ENCODE data around the gene C1orf159.

The C1orf159 gene

DNA sequence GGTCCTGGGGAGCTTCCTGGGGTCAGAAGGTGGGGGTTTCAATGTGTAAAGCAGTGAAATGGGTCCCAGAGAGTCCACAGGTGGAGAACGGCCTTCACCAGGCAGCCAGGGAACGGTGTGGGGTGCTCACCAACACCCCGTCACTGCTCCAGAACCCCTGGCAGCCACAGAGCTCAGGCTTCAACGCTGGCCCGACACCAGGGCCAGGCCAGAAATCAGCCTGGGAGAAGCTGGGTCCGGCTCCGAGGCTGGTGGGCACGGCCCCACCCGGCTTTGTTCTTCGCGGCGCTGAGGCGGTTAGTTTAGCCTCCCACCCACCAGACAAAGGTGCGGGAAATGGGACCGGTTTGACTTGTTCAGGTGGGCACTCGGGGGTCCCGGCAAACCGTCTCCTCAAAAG lies 24.8 kb upstream of the C1orf159 start:
- Histone ChIP-seq H3K27ac (no peak overlapping the region), H3K36me3 (ENCODE audit: control insufficient read depth, insufficient read depth, low read length) (no peaks in the 10 kb centered on the region), H3K4me3 (ENCODE audit: low read depth, low read length) (no peak overlapping the region), H3K79me2 (no peaks in the 10 kb centered on the region), H2AFZ (no peak overlapping the region), H3K4me1 (no peaks in the 10 kb centered on the region), H3K4me2 (ENCODE audit: low read length) (no peak overlapping the region), H3K27me3 (ENCODE audit: control insufficient read depth, insufficient read depth, low read length) (no peaks in the 10 kb centered on the region), H3K9ac (no peak overlapping the region), H3K9me3 (ENCODE audit: control insufficient read depth, low read length) (no peaks in the 10 kb centered on the region)
- TF ChIP-seq, protein P1, sequence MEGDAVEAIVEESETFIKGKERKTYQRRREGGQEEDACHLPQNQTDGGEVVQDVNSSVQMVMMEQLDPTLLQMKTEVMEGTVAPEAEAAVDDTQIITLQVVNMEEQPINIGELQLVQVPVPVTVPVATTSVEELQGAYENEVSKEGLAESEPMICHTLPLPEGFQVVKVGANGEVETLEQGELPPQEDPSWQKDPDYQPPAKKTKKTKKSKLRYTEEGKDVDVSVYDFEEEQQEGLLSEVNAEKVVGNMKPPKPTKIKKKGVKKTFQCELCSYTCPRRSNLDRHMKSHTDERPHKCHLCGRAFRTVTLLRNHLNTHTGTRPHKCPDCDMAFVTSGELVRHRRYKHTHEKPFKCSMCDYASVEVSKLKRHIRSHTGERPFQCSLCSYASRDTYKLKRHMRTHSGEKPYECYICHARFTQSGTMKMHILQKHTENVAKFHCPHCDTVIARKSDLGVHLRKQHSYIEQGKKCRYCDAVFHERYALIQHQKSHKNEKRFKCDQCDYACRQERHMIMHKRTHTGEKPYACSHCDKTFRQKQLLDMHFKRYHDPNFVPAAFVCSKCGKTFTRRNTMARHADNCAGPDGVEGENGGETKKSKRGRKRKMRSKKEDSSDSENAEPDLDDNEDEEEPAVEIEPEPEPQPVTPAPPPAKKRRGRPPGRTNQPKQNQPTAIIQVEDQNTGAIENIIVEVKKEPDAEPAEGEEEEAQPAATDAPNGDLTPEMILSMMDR (IDR thresholded peaks at IDR 0.05), result no peak

DNA sequence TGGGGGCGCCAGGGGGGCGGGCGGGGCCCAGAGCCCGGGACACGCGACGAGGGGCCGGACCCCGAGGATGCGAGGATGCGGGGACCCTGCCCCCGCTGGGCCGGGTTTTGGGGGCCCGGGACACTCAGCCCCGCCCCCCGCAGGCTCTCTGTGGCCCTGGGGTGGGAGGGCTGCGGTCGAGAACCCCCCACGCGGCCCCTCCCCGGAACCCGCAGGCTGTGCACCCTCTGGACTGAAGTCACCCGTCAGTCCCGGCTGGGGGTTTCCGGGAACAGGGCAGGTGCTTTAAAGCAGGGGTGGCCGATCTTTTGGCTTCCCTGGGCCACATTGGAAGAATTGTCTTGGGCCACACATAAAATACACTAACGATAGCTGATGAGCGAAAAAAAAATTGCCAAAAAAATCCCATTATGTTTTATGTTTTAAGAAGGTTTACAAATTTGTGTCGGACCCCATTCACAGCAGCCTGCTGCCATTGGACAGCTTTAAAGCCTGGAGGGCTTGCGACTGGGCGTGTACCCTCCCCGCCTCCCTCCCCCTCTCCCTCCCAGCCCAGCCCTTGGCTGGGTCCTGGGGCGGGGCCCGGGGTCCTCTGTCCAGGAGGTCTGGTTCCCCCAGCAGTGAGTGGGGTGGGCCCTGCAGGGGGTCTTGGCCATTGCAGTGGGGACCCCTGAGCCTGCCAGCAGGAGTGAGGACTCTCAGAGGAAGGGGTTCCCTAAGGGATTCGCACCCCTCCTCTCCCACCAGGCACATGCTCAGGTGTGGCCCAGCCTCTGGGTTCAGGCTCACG lies 21.6 kb upstream of the C1orf159 start:
- H3K79me2 ChIP-seq, result no peaks in the 10 kb centered on the region
- no peaks in the 10 kb centered on the region for H3K4me1 ChIP-seq
- no peak overlapping the region for H2AFZ ChIP-seq
- no peak overlapping the region for H3K9ac ChIP-seq
- H3K4me3 ChIP-seq (ENCODE audit: low read depth, low read length), result no peak overlapping the region
- H3K36me3 ChIP-seq (ENCODE audit: control insufficient read depth, insufficient read depth, low read length), result no peaks in the 10 kb centered on the region
- TF ChIP-seq, protein P1 (IDR thresholded peaks at IDR 0.05), result no peak
- no peaks in the 10 kb centered on the region for H3K9me3 ChIP-seq (ENCODE audit: control insufficient read depth, low read length)
- H3K27ac ChIP-seq, result no peak overlapping the region
- no peak overlapping the region for H3K4me2 ChIP-seq (ENCODE audit: low read length)
- H3K27me3 ChIP-seq (ENCODE audit: control insufficient read depth, insufficient read depth, low read length), result no peaks in the 10 kb centered on the region

- H3K27ac ChIP-seq, result no peak overlapping the region
- H3K4me2 ChIP-seq (ENCODE audit: low read length), result no peak overlapping the region
- no peaks in the 10 kb centered on the region for H3K9me3 ChIP-seq (ENCODE audit: control insufficient read depth, low read length)
- no peak overlapping the region for H3K4me3 ChIP-seq (ENCODE audit: low read depth, low read length)
- H2AFZ ChIP-seq, result no peak overlapping the region
- H3K27me3 ChIP-seq (ENCODE audit: control insufficient read depth, insufficient read depth, low read length), result no peaks in the 10 kb centered on the region
- no peaks in the 10 kb centered on the region for H3K79me2 ChIP-seq
- TF ChIP-seq, protein P1 (IDR thresholded peaks at IDR 0.05), result no peak
- no peaks in the 10 kb centered on the region for H3K36me3 ChIP-seq (ENCODE audit: control insufficient read depth, insufficient read depth, low read length)
- no peaks in the 10 kb centered on the region for H3K4me1 ChIP-seq
- H3K9ac ChIP-seq, result no peak overlapping the region
These were observed 20.8 kb upstream of the C1orf159 start for GRCh38 chr1:1136547-1137230.

GRCh38 chr1:1135339-1136136 lies 19.6 kb upstream of the C1orf159 start:
- H3K4me3 ChIP-seq (ENCODE audit: low read depth, low read length), result no peak overlapping the region
- no peak overlapping the region for H3K9ac ChIP-seq
- H3K4me2 ChIP-seq (ENCODE audit: low read length), result no peak overlapping the region
- H3K27me3 ChIP-seq (ENCODE audit: control insufficient read depth, insufficient read depth, low read length), result no peaks in the 10 kb centered on the region
- H3K79me2 ChIP-seq, result no peaks in the 10 kb centered on the region
- H3K27ac ChIP-seq, result no peak overlapping the region
- no peaks in the 10 kb centered on the region for H3K9me3 ChIP-seq (ENCODE audit: control insufficient read depth, low read length)
- no peak overlapping the region for H2AFZ ChIP-seq
- H3K36me3 ChIP-seq (ENCODE audit: control insufficient read depth, insufficient read depth, low read length), result no peaks in the 10 kb centered on the region
- no peaks in the 10 kb centered on the region for H3K4me1 ChIP-seq
- TF ChIP-seq, protein P1 (IDR thresholded peaks at IDR 0.05), result no peak

All from parathyroid adenoma (tissue), 2 donors.